Peyer's patch (tissue), 4 donors: Measurements from ENCODE around the gene KDM8. TPM values are rescaled to one million over a fixed set of nuclear protein-coding genes. Genes with fewer than 3 reads are reported as not detected.

Source experiments
- DNase-seq, 3 donors: peaks; one replicate each; pipeline ENCODE4 v3.0.0-alpha.2; 2017 to 2019
- H3K27ac ChIP-seq, 4 donors: fragments of 200-600 bp; sonication (generic); one replicate each; pipeline ENCODE4 v1.5.1; 2016 to 2019
- H3K27me3 ChIP-seq, 2 donors: fragments of 200-600 bp; sonication (generic); one replicate each; pipeline ENCODE4 v1.5.1; 2019
- H3K36me3 ChIP-seq, 3 donors: fragments of 200-600 bp; sonication (generic); one replicate each; pipeline ENCODE4 v1.5.1; 2016 to 2019
- H3K4me1 ChIP-seq, 4 donors: fragments of 200-600 bp; sonication (generic); one replicate each; pipeline ENCODE4 v1.5.1; 2016 to 2019
- H3K4me3 ChIP-seq, 4 donors: fragments of 200-600 bp; sonication (generic); 1 replicate in 3 of 4; 2 replicates in 1 of 4; pipeline ENCODE4 v1.5.1; 2016 to 2019; ENCODE audit warnings: mild to moderate bottlenecking in 1 of 4
- H3K9me3 ChIP-seq, 4 donors: fragments of 200-600 bp; sonication (generic); one replicate each; pipeline ENCODE4 v1.5.1; 2016 to 2019; ENCODE audit warnings: mild to moderate bottlenecking in 1 of 4
- POLR2A ChIP-seq, 2 donors: fragments of 450-650 bp; IDR thresholded peaks; one replicate each; pipeline ENCODE4 v1.5.1; 2017; ENCODE audit warnings: antibody characterized with exemption in 2 of 2, mild to moderate bottlenecking in 2 of 2, moderate library complexity in 2 of 2
- total RNA-seq, 4 donors: library from RNA; depleted of rRNA; stranded (reverse); fragments of >200 nt; gene quantifications; one replicate each; pipeline ENCODE4 v1.1.0, GENCODE V29; 2016
- TF ChIP-seq, protein P1 (sequence below), 6 experiments: fragments of 450-650 bp in 4 of 6; fragments of 200-600 bp in 2 of 6; sonication (generic) in 1 of 6; IDR thresholded peaks; one replicate each; pipeline ENCODE4 v1.5.1; 2017 to 2019; ENCODE audit warnings: antibody characterized with exemption in 6 of 6, mild to moderate bottlenecking in 3 of 6, moderate library complexity in 1 of 6

The KDM8 gene
- total RNA-seq, 4 donors from 2014 or later, result 22.3 to 130 (median 40.9) TPM

DNA sequence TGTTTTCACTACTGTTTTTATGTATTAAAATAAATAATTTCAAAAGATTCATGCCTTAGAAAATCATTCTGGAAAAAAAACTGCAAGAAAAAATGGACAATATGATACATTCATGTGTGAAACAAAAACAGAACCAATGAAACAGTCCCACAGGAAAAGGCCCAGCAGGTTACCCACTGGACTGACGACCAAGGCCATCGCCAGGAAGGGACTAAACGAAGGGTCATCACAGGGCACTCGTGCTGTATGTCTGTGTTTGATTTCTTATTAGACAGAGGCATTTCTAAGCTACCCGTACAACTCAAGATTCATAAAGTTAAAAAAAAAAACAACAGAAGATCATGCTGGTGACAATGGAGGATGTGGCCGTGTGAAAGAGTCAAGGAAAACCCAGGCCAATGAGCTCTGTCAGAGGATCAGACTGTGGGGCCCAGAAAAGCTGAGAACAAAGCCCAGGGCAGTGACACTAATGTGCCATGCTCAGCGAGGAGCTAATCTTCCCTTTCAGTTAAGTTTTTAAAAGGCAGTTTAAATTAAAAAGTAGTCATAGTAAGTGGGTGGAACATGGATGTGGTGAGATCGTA lies 33.4 kb downstream of the KDM8 start:
- Histone ChIP-seq H3K27ac (peak overlapping the region; percentile 76 to 88 (median 84)), H3K4me1 (peaks cover 26 to 77% (median 31%) of the 10 kb centered on the region in 4 donors), H3K4me3 (no peak overlapping the region), H3K27me3 (no peaks in the 10 kb centered on the region), H3K36me3 (peaks cover 0 to 5% (median 0%) of the 10 kb centered on the region in 3 donors), H3K9me3 (no peaks in the 10 kb centered on the region)
- no peak for DNase-seq
- no peak for TF ChIP-seq POLR2A (IDR thresholded peaks at IDR 0.05)
- TF ChIP-seq, protein P1, sequence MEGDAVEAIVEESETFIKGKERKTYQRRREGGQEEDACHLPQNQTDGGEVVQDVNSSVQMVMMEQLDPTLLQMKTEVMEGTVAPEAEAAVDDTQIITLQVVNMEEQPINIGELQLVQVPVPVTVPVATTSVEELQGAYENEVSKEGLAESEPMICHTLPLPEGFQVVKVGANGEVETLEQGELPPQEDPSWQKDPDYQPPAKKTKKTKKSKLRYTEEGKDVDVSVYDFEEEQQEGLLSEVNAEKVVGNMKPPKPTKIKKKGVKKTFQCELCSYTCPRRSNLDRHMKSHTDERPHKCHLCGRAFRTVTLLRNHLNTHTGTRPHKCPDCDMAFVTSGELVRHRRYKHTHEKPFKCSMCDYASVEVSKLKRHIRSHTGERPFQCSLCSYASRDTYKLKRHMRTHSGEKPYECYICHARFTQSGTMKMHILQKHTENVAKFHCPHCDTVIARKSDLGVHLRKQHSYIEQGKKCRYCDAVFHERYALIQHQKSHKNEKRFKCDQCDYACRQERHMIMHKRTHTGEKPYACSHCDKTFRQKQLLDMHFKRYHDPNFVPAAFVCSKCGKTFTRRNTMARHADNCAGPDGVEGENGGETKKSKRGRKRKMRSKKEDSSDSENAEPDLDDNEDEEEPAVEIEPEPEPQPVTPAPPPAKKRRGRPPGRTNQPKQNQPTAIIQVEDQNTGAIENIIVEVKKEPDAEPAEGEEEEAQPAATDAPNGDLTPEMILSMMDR (IDR thresholded peaks at IDR 0.05), result no peak

DNA sequence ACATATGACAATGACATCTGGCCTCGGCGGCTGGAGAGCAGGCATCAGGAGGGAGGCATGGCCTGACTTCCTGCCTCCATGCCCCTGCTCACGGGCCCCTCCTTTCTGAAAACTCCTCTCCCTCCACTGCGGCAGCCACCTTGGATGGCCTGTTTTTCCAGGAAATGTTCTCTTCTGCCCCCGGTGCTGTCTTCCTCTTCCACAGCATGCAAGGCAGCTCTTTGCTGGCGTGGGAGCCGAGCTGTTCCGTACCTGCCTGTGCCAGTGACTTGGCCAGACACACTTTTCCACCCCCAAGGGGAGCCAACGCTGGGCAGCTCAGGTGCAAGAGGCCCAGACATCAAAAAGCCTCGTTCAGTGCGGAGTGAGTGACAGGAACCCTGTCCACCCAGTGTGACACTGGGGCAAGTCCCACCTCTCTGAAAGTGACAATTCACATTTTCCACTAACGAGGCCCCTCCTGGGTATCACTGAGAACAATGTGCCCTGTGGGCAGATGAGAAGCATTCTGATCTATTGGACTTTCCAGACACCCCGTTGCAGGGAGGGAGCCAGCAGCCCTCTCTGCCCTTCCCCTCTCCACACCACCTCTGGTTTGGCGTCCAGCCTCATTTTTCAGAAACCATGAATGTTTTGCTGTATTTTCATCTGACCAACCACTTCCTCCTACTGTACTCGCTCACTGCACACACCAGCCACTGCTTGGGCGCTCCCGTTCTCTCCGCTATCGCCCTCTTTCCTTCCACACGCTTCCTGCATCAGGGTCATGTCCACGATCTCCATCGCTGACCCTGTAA lies 34.1 kb downstream of the KDM8 start:
- Histone ChIP-seq H3K4me1 (peaks cover 21 to 77% (median 24%) of the 10 kb centered on the region in 4 donors), H3K27me3 (no peaks in the 10 kb centered on the region), H3K4me3 (peak overlapping the region in 3 of 4 donors; percentile 1 to 33 (median 22)), H3K36me3 (peaks cover 0 to 5% (median 0%) of the 10 kb centered on the region in 3 donors), H3K27ac (peak overlapping the region; percentile 76 to 88 (median 84)), H3K9me3 (no peaks in the 10 kb centered on the region)
- peak in 2 of 3 donors; percentile 75 to 79 for DNase-seq
- no peak for TF ChIP-seq POLR2A (IDR thresholded peaks at IDR 0.05)
- TF ChIP-seq, protein P1 (IDR thresholded peaks at IDR 0.05), result no peak

DNA sequence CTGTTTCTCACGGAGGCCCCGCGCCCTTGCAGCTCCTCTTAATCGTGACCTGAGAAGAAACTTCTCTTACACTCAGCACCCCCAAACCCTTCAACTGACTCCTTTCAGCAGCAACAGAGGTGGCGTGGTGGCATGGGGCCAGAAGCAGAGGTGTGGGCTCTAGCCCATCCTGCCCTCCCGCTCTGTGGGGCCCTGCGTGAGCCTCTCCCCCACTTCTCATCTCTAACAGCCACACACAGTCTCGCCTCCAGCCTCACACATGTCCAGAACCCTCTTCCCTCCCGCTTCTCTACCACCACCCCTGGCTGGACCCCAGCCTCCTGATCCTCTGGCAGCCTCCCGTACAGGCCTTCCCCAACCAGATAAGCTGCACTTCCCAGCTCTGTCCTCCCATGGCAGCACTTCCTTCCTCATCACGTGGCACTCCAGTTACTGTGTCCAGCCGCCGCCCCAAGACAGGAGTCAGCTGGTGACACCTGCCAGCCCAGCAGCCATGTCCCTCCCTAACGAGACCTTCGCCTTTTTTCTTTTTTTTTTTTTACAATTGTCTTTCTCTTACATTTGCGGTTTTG lies 34.8 kb downstream of the KDM8 start:
- Histone ChIP-seq H3K36me3 (peaks cover 0 to 5% (median 0%) of the 10 kb centered on the region in 3 donors), H3K27ac (peak overlapping the region; percentile 76 to 88 (median 84)), H3K4me3 (peak overlapping the region in 1 of 4 donors; percentile 33), H3K4me1 (peaks cover 14 to 77% (median 23%) of the 10 kb centered on the region in 4 donors), H3K9me3 (no peaks in the 10 kb centered on the region), H3K27me3 (no peaks in the 10 kb centered on the region)
- peak in 2 of 3 donors; percentile 39 to 71 for DNase-seq
- TF ChIP-seq, protein P1 (IDR thresholded peaks at IDR 0.05), result peak in 1 of 6 experiments; percentile 18
- no peak for TF ChIP-seq POLR2A (IDR thresholded peaks at IDR 0.05)

DNA sequence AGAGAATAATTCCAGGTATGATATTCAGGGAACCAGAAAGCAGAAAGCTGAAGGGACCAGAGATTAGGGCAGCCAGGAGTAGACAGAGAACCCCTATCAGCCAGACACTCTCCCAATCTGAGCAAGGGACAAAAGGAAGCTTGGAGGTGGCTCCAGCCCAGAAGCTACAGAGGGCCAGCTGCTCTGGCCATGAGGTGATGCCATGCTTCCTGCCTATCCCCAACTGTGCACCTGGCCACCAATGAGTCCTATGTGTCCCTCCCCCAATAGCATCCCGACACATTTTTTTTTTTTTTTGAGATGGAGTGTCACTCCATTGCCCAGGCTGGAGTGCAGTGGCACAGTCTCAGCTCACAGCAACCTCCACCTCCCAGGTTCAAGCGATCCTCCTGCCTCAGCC lies 35.3 kb downstream of the KDM8 start:
- Histone ChIP-seq H3K27me3 (no peaks in the 10 kb centered on the region), H3K36me3 (peaks cover 0 to 3% (median 0%) of the 10 kb centered on the region in 3 donors), H3K9me3 (no peaks in the 10 kb centered on the region), H3K4me3 (no peak overlapping the region), H3K4me1 (peaks cover 14 to 77% (median 23%) of the 10 kb centered on the region in 4 donors), H3K27ac (peak overlapping the region in 3 of 4 donors; percentile 76 to 85 (median 83))
- TF ChIP-seq, protein P1 (IDR thresholded peaks at IDR 0.05), result no peak
- no peak for TF ChIP-seq POLR2A (IDR thresholded peaks at IDR 0.05)
- DNase-seq, result peak in 1 of 3 donors; percentile 28

DNA sequence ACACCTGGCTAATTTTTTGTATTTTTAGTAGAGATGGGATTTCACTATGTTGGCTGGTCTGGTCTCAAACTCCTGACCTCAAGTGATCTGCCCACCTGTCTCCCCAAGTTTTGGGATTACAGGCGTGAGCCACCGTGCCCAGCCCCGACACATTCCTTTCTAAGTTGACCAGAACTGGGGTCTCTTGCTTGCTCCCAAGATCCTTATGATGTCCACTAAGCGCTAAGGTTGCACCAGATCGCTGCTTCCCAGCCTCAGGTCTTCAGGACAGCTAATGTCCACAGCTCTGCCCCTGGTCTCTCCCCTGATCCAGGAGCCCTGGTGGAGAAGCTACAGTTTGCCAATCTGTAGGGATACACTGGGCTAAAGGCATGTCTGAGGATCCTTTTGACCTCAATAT lies 35.7 kb downstream of the KDM8 start:
- DNase-seq, result peak in 1 of 3 donors; percentile 44
- Histone ChIP-seq H3K36me3 (no peaks in the 10 kb centered on the region), H3K27me3 (no peaks in the 10 kb centered on the region), H3K4me1 (peaks cover 14 to 78% (median 23%) of the 10 kb centered on the region in 4 donors), H3K9me3 (no peaks in the 10 kb centered on the region), H3K27ac (peak overlapping the region in 2 of 4 donors; percentile 76 to 85), H3K4me3 (no peak overlapping the region)
- TF ChIP-seq, protein P1 (IDR thresholded peaks at IDR 0.05), result no peak
- no peak for TF ChIP-seq POLR2A (IDR thresholded peaks at IDR 0.05)
